Measurements from ENCODE around the gene HIGD1A. TPM values are rescaled to one million over a fixed set of nuclear protein-coding genes. Genes with fewer than 3 reads are reported as not detected.

Gene HIGD1A
- total and polyA plus RNA-seq, 4 donors, result 76.1 to 148 (median 86.1) TPM

GRCh38 chr3:42745776-42746454 is 58.4 kb downstream of the HIGD1A start:
- WGBS, 2 donors, result 78 to 79% methylated on average over 8 of the region's 8 CpGs
- no peak for ATAC-seq (ENCODE audit: insufficient read depth, low FRiP score)

DNA sequence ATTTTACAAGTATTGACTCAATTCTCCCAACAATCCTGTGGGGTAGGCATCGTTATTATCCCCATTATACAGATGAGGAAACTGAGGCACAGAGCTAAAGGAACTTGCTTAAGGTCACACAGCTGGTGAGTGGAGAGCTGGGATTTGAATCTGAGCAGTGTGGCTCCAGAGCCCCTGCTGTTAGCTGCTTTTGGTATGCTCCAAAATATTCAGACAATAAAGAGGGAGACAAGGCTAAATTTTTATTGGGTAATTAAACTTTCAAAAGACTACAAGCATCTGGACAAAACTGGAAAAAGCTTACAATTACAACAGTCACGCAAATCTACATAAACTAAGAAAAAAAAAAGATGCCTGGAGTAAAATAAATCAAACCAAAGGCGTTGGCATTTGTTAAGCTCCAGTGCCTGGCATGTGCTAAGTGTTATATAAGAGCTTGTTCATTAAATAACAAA is 59.0 kb downstream of the HIGD1A start:
- no peak for DNase-seq
- no peak overlapping the region for H3K9ac ChIP-seq (ENCODE audit: insufficient read depth in 1 of 2, low read length in 2 of 2)
- ATAC-seq (ENCODE audit: insufficient read depth, low FRiP score), result no peak

More at GRCh38 chr3:42745776-42746454, 58.4 kb downstream of the HIGD1A start:
- H3K9me3 ChIP-seq (ENCODE audit: control insufficient read depth in 4 of 4, insufficient read depth in 3 of 4, low read length in 3 of 4), result no peaks in the 10 kb centered on the region
- H3K4me1 ChIP-seq (ENCODE audit: control insufficient read depth in 5 of 5, insufficient read depth in 5 of 5, low read length in 5 of 5), result peaks cover 0 to 21% (median 10%) of the 10 kb centered on the region in 5 donors
- H3K27me3 ChIP-seq (ENCODE audit: control insufficient read depth in 3 of 3, insufficient read depth in 3 of 3, low read length in 2 of 3), result no peaks in the 10 kb centered on the region
- peak overlapping the region; percentile 34 to 83 for H3K27ac ChIP-seq (ENCODE audit: low read depth in 1 of 2, low read length in 1 of 2)
- H3K36me3 ChIP-seq (ENCODE audit: control insufficient read depth in 4 of 4, insufficient read depth in 4 of 4, low read length in 4 of 4), result no peaks in the 10 kb centered on the region
- no peak overlapping the region for H3K4me3 ChIP-seq
- no peak overlapping the region for H3K9ac ChIP-seq (ENCODE audit: insufficient read depth in 1 of 2, low read length in 2 of 2)
- peak in 1 of 3 donors; percentile 13 for DNase-seq
- TF ChIP-seq, protein P1, sequence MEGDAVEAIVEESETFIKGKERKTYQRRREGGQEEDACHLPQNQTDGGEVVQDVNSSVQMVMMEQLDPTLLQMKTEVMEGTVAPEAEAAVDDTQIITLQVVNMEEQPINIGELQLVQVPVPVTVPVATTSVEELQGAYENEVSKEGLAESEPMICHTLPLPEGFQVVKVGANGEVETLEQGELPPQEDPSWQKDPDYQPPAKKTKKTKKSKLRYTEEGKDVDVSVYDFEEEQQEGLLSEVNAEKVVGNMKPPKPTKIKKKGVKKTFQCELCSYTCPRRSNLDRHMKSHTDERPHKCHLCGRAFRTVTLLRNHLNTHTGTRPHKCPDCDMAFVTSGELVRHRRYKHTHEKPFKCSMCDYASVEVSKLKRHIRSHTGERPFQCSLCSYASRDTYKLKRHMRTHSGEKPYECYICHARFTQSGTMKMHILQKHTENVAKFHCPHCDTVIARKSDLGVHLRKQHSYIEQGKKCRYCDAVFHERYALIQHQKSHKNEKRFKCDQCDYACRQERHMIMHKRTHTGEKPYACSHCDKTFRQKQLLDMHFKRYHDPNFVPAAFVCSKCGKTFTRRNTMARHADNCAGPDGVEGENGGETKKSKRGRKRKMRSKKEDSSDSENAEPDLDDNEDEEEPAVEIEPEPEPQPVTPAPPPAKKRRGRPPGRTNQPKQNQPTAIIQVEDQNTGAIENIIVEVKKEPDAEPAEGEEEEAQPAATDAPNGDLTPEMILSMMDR (IDR thresholded peaks at IDR 0.05; ENCODE audit: control extremely low read depth, extremely low read depth), result no peak

DNA sequence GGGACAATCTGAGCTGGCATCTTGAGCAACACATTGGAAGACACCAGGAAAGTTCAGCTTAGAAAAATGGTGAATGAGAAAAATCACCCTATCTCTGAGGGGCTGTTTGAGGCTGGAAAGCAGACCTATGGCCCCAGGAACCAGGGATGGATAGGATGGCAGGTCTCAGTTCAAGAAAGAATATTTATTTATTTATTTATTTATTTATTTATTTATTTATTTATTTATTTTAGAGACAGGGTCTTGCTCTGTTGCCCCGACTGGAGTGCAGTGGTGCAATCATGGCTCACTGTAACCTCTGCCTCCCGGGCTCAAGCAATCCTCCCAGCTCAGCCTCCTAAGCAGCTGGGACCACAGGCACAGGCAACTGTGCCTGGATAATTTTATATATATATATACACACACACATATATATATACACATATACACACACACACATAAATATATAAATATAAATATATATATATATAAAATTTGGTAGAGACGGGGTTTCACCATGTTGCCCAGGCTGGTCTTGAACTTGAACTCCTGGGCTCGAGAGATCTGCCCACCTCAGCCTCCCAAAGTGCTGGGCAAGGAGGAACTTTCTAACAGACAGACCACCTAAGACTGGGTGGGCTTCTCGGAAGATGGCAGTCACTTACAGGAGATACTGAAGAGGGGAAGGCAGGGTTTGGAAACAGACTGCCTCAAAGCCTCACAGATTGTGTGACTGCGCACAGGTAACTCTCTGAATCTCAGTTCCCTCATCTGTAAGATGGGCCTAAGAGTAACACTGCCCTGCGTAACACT is 60.9 kb downstream of the HIGD1A start:
- H3K27ac ChIP-seq (ENCODE audit: low read depth in 1 of 2, low read length in 1 of 2), result peak overlapping the region in 1 of 2 donors; percentile 54
- no peaks in the 10 kb centered on the region for H3K36me3 ChIP-seq (ENCODE audit: control insufficient read depth in 4 of 4, insufficient read depth in 4 of 4, low read length in 4 of 4)
- no peak overlapping the region for H3K4me3 ChIP-seq
- TF ChIP-seq, protein P1 (IDR thresholded peaks at IDR 0.05; ENCODE audit: control extremely low read depth, extremely low read depth), result no peak
- no peak overlapping the region for H3K9ac ChIP-seq (ENCODE audit: insufficient read depth in 1 of 2, low read length in 2 of 2)
- H3K9me3 ChIP-seq (ENCODE audit: control insufficient read depth in 4 of 4, insufficient read depth in 3 of 4, low read length in 3 of 4), result no peaks in the 10 kb centered on the region
- DNase-seq, result no peak
- ATAC-seq (ENCODE audit: insufficient read depth, low FRiP score), result no peak
- WGBS, 2 donors, result 95 to 97% methylated on average over 7 of the region's 7 CpGs
- H3K4me1 ChIP-seq (ENCODE audit: control insufficient read depth in 5 of 5, insufficient read depth in 5 of 5, low read length in 5 of 5), result peaks cover 0 to 21% (median 10%) of the 10 kb centered on the region in 5 donors
- H3K27me3 ChIP-seq (ENCODE audit: control insufficient read depth in 3 of 3, insufficient read depth in 3 of 3, low read length in 2 of 3), result no peaks in the 10 kb centered on the region

More for the DNA sequence above, 59.0 kb downstream of the HIGD1A start:
- Histone ChIP-seq H3K9me3 (ENCODE audit: control insufficient read depth in 4 of 4, insufficient read depth in 3 of 4, low read length in 3 of 4) (no peaks in the 10 kb centered on the region), H3K27me3 (ENCODE audit: control insufficient read depth in 3 of 3, insufficient read depth in 3 of 3, low read length in 2 of 3) (no peaks in the 10 kb centered on the region), H3K36me3 (ENCODE audit: control insufficient read depth in 4 of 4, insufficient read depth in 4 of 4, low read length in 4 of 4) (no peaks in the 10 kb centered on the region), H3K27ac (ENCODE audit: low read depth in 1 of 2, low read length in 1 of 2) (peak overlapping the region in 1 of 2 donors; percentile 34), H3K4me1 (ENCODE audit: control insufficient read depth in 5 of 5, insufficient read depth in 5 of 5, low read length in 5 of 5) (peaks cover 0 to 21% (median 10%) of the 10 kb centered on the region in 5 donors), H3K4me3 (no peak overlapping the region)
- 81 to 88% methylated on average over 3 of the region's 3 CpGs for WGBS, 2 donors
- TF ChIP-seq, protein P1 (IDR thresholded peaks at IDR 0.05; ENCODE audit: control extremely low read depth, extremely low read depth), result no peak
